A549 (cell line): ENCODE measurements around the gene SLCO4A1. TPM values are rescaled to one million over a fixed set of nuclear protein-coding genes. Genes with fewer than 3 reads are reported as not detected.

ENCODE experiments used
- ATAC-seq, 2 experiments: fragments of 200-7000 bp in 1 of 2; fragments of >200 bp in 1 of 2; cut with Nextera tagmentation in 1 of 2; cut with Tn5 transposase in 1 of 2; 3 replicates each; pipeline versions ENCODE4 v1.8.0 to v1.9.1; 2018 to 2020; ENCODE audit warnings: mild to moderate bottlenecking in 1 of 2, moderate library complexity in 1 of 2
- CTCF ChIA-PET: fragments of 300-600 bp; sonication (Branson Sonifier 250); formaldehyde crosslinking; extraction: SDS; loops from one replicate; lab custom pipeline; 2021; ENCODE audit warnings: antibody characterized with exemption, inconsistent platforms; lab: Yijun Ruan, JAX
- POLR2A ChIA-PET: fragments of 350-600 bp; formaldehyde crosslinking; extraction: SDS; loops from one replicate; lab custom pipeline; 2021; ENCODE audit warnings: antibody characterized with exemption, inconsistent platforms; lab: Yijun Ruan, JAX
- DNase-seq, 2 experiments: peaks; one replicate each; pipeline versions ENCODE4 v3.0.0 to v3.0.0-alpha.2; 2011 to 2016; ENCODE audit warnings: low read depth in 1 of 2, low spot score in 1 of 2
- FAIRE-seq: peaks from 2 replicates; lab custom pipeline; 2011; peaks lifted over from hg19 to GRCh38; lab: Jason Lieb, UNC
- H3K27ac ChIP-seq, 2 experiments: fragments of >200 bp; sonication (Bioruptor Twin); formaldehyde crosslinking; 3 replicates each; pipeline ENCODE4 v1.5.1; 2016 to 2017
- H3K4me1 ChIP-seq: fragments of >200 bp; sonication (Bioruptor Twin); formaldehyde crosslinking; 3 replicates; pipeline ENCODE4 v1.6.1; 2016
- H3K4me2 ChIP-seq: fragments of >200 bp; sonication (Bioruptor Twin); formaldehyde crosslinking; 3 replicates; pipeline ENCODE4 v1.6.1; 2016
- H3K4me3 ChIP-seq: fragments of >200 bp; sonication (Bioruptor Twin); formaldehyde crosslinking; 3 replicates; pipeline ENCODE4 v1.5.1; 2016
- H3K9me3 ChIP-seq: fragments of >200 bp; sonication (Bioruptor Twin); formaldehyde crosslinking; 3 replicates; pipeline ENCODE4 v1.6.1; 2016
- BHLHE40 ChIP-seq: IDR thresholded peaks from 2 replicates; pipeline ENCODE4 v1.6.1; 2012; ENCODE audit warnings: low read depth, low read length, inconsistent platforms
- CBX8 ChIP-seq: fragments of 200-600 bp; sonication (generic); IDR thresholded peaks from 2 replicates; pipeline ENCODE4 v1.6.1; 2016
- CEBPB ChIP-seq, 2 experiments: fragments of >200 bp in 1 of 2; sonication (Bioruptor Twin) in 1 of 2; formaldehyde crosslinking in 1 of 2; IDR thresholded peaks; 2 replicates each; pipeline ENCODE4 v1.6.1; 2012 to 2016
- CHD2 ChIP-seq: fragments of 150-350 bp; IDR thresholded peaks from 2 replicates; pipeline ENCODE4 v1.6.1; 2014; ENCODE audit warnings: low read length; ENCODE audit not compliant: partially characterized antibody
- CHD4 ChIP-seq: fragments of 200-600 bp; sonication (generic); IDR thresholded peaks from 2 replicates; pipeline ENCODE4 v1.6.1; 2016; ENCODE audit warnings: antibody characterized with exemption, mild to moderate bottlenecking, borderline replicate concordance
- EHF ChIP-seq: fragments of 250-450 bp; sonication (Bioruptor Pico); IDR thresholded peaks from 2 replicates; pipeline ENCODE4 v1.5.0; 2020; ENCODE audit warnings: mild to moderate bottlenecking
- EHMT2 ChIP-seq: fragments of 200-600 bp; sonication (generic); IDR thresholded peaks from 2 replicates; pipeline ENCODE4 v1.6.1; 2016; ENCODE audit warnings: antibody characterized with exemption, low read depth, mild to moderate bottlenecking, moderate library complexity
- EP300 ChIP-seq, 2 experiments: fragments of >200 bp; sonication (Bioruptor Twin); formaldehyde crosslinking; IDR thresholded peaks; 2 replicates in 1 of 2; 3 replicates in 1 of 2; pipeline ENCODE4 v1.6.1; 2016 to 2017
- GATA3 ChIP-seq: IDR thresholded peaks from 2 replicates; pipeline ENCODE4 v1.6.1; 2012; ENCODE audit warnings: borderline replicate concordance
- HOXB5 ChIP-seq: fragments of 250-450 bp; sonication (Bioruptor Pico); IDR thresholded peaks from 2 replicates; pipeline ENCODE4 v1.5.0; 2020; ENCODE audit warnings: mild to moderate bottlenecking, moderate library complexity
- JUN ChIP-seq, 2 experiments: fragments of >200 bp; sonication (Bioruptor Twin); formaldehyde crosslinking; IDR thresholded peaks; 2 replicates in 1 of 2; 3 replicates in 1 of 2; pipeline ENCODE4 v1.6.1; 2016 to 2017
- MAFK ChIP-seq: fragments of 450-650 bp; IDR thresholded peaks from 2 replicates; pipeline ENCODE4 v1.6.1; 2014; ENCODE audit not compliant: partially characterized antibody
- SMC3 ChIP-seq: fragments of >200 bp; sonication (Bioruptor Twin); formaldehyde crosslinking; IDR thresholded peaks from 3 replicates; pipeline ENCODE4 v1.6.1; 2018; ENCODE audit warnings: inconsistent platforms
- TP53 ChIP-seq: fragments of 250-450 bp; sonication (Bioruptor Pico); IDR thresholded peaks from 2 replicates; pipeline ENCODE4 v1.5.0; 2021; ENCODE audit warnings: mild to moderate bottlenecking, moderate library complexity
- ZC3H11A ChIP-seq: fragments of 450-650 bp; IDR thresholded peaks from 2 replicates; pipeline ENCODE4 v1.6.1; 2014; ENCODE audit warnings: antibody characterized with exemption, mild to moderate bottlenecking
- ZFP36 ChIP-seq: fragments of 450-650 bp; IDR thresholded peaks from 2 replicates; pipeline ENCODE4 v1.6.1; 2014; ENCODE audit warnings: borderline replicate concordance; ENCODE audit not compliant: partially characterized antibody
- ZSCAN20 ChIP-seq: fragments of 250-450 bp; sonication (Bioruptor Pico); IDR thresholded peaks from 2 replicates; pipeline ENCODE4 v1.8.0; 2022; ENCODE audit warnings: mild to moderate bottlenecking, moderate library complexity
- WGBS: methylation state at CpG from one replicate; pipeline ENCODE4 v1.1.6; 2017; ENCODE audit errors: missing lambda C conversion rate; 5-methylcytosine and 5-hydroxymethylcytosine counted together
- polyA plus RNA-seq, 4 experiments: library from polyadenylated mRNA; depleted of rRNA in 3 of 4; stranded (reverse); fragments of >200 nt; fragmentation: RNase III in 1 of 4; extraction: RNeasy Plus Mini Kit Qiagen cat#74134 plus additional on column Dnase treatment in 1 of 4; gene quantifications; 2 replicates in 3 of 4; 3 replicates in 1 of 4; pipeline ENCODE4 v1.2.3, GENCODE V29; 2011 to 2017
- TF ChIP-seq, protein P1 (sequence below): fragments of 200-600 bp; sonication (generic); IDR thresholded peaks from 2 replicates; pipeline ENCODE4 v1.6.1; 2016; ENCODE audit warnings: antibody characterized with exemption, mild to moderate bottlenecking, moderate library complexity
- TF ChIP-seq, protein P2 (sequence below): fragments of >200 bp; sonication (Bioruptor Twin); formaldehyde crosslinking; IDR thresholded peaks from 2 replicates; pipeline ENCODE4 v1.6.1; 2016
- TF ChIP-seq, protein P3 (sequence below): fragments of 250-450 bp; sonication (Bioruptor Pico); IDR thresholded peaks from 2 replicates; pipeline ENCODE4 v1.5.0; 2020; ENCODE audit warnings: low read depth, mild to moderate bottlenecking, moderate library complexity

The SLCO4A1 gene
- polyA plus RNA-seq, 2 of the 4 experiments (the other 2 are of a cell fraction) = 1.3 to 11.2 TPM

DNA sequence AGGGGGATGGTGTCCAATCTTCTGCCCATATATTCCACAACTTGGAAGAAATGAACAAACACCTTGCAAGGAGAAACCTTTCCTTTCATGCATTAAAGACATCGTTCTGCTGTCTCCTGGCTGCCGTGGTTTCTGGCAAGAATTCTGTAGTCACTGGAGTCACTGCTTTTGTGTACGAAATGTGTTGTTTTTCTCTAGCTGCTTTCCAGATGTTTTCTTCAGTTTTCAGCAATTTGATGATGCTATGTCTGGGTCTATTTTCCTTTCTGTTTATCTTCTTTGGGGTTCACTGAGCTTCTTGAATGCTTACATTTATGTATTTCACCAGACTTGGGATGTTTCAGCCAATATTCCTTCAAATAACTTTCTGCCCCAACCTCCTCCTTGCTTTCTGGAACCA, 40.6 kb upstream of the SLCO4A1 start:
- H3K9me3 ChIP-seq = no peaks in the 10 kb centered on the region
- peaks cover 10% of the 10 kb centered on the region; the same call in 2 of the 3 replicates for H3K4me1 ChIP-seq
- no peak for FAIRE-seq
- no peak for TF ChIP-seq JUN (IDR thresholded peaks at IDR 0.05)
- TF ChIP-seq HOXB5 (CRISPR knock-in tag) = no peak
- no peak for TF ChIP-seq SMC3
- TF ChIP-seq CHD2 = no peak
- TF ChIP-seq BHLHE40 = no peak
- no peak for TF ChIP-seq CBX8
- TF ChIP-seq, protein P1, sequence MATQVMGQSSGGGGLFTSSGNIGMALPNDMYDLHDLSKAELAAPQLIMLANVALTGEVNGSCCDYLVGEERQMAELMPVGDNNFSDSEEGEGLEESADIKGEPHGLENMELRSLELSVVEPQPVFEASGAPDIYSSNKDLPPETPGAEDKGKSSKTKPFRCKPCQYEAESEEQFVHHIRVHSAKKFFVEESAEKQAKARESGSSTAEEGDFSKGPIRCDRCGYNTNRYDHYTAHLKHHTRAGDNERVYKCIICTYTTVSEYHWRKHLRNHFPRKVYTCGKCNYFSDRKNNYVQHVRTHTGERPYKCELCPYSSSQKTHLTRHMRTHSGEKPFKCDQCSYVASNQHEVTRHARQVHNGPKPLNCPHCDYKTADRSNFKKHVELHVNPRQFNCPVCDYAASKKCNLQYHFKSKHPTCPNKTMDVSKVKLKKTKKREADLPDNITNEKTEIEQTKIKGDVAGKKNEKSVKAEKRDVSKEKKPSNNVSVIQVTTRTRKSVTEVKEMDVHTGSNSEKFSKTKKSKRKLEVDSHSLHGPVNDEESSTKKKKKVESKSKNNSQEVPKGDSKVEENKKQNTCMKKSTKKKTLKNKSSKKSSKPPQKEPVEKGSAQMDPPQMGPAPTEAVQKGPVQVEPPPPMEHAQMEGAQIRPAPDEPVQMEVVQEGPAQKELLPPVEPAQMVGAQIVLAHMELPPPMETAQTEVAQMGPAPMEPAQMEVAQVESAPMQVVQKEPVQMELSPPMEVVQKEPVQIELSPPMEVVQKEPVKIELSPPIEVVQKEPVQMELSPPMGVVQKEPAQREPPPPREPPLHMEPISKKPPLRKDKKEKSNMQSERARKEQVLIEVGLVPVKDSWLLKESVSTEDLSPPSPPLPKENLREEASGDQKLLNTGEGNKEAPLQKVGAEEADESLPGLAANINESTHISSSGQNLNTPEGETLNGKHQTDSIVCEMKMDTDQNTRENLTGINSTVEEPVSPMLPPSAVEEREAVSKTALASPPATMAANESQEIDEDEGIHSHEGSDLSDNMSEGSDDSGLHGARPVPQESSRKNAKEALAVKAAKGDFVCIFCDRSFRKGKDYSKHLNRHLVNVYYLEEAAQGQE = no peak
- TF ChIP-seq, all 56 proteins: peak for 0
- WGBS = 36% methylated on average over 3 of the region's 3 CpGs
- H3K27ac ChIP-seq = no peak overlapping the region
- ChIA-PET CTCF (interaction anchor here (1.0 to 2.1 kb wide), 4 partner anchors 8 to 191 kb away, joined by 3 to 8 read pairs (median 4); no protein-coding TSS in a partner anchor), POLR2A (no interaction called here)
- ATAC-seq = no peak
- H3K4me2 ChIP-seq = no peak overlapping the region
- H3K4me3 ChIP-seq = no peak overlapping the region
- DNase-seq = no peak

DNA sequence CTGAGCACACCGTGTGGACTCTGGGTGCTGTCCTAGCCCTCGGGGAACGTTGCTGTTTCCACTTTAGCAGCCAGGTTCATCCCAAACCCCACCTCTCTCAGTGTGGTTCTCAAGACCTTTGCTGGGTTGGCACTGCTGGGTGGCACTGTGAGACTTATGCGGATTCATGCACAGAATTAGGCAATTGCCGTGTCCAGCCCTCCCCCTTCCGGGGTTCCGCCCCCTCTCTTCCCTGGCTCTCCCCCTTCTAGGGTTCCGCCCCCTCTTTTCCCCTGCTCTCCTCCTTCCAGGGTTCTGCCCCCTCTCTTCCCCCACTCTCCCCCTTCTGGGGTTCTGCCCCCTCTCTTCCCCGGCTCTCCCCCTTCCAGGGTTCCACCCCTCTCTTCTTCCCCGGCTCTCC, 39.8 kb upstream of the SLCO4A1 start:
- DNase-seq = no peak
- ChIA-PET POLR2A (no interaction called here), CTCF (interaction anchor here (0.7 to 6.1 kb wide), 5 partner anchors 8 to 40 kb away, joined by 4 to 37 read pairs (median 5); partner anchors contain the start of gene SLCO4A1)
- peaks cover 10% of the 10 kb centered on the region; the same call in 2 of the 3 replicates for H3K4me1 ChIP-seq
- H3K9me3 ChIP-seq = no peaks in the 10 kb centered on the region
- no peak overlapping the region for H3K27ac ChIP-seq
- H3K4me2 ChIP-seq = no peak overlapping the region
- 38% methylated on average over 9 of the region's 10 CpGs for WGBS
- FAIRE-seq = no peak
- no peak for TF ChIP-seq CEBPB (IDR thresholded peaks at IDR 0.05)
- TF ChIP-seq CHD4 = no peak
- TF ChIP-seq EHMT2 = no peak
- no peak for TF ChIP-seq ZSCAN20 (CRISPR knock-in tag)
- TF ChIP-seq EHF = no peak
- TF ChIP-seq EP300 (IDR thresholded peaks at IDR 0.05) = no peak
- TF ChIP-seq, protein P2, sequence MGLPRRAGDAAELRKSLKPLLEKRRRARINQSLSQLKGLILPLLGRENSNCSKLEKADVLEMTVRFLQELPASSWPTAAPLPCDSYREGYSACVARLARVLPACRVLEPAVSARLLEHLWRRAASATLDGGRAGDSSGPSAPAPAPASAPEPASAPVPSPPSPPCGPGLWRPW = no peak
- no peak for TF ChIP-seq ZFP36
- no peak for TF ChIP-seq ZC3H11A
- no peak for TF ChIP-seq HOXB5 (CRISPR knock-in tag)
- TF ChIP-seq GATA3 = no peak
- no peak for TF ChIP-seq MAFK
- no peak for TF ChIP-seq TP53 (CRISPR knock-in tag)
- TF ChIP-seq, protein P3, sequence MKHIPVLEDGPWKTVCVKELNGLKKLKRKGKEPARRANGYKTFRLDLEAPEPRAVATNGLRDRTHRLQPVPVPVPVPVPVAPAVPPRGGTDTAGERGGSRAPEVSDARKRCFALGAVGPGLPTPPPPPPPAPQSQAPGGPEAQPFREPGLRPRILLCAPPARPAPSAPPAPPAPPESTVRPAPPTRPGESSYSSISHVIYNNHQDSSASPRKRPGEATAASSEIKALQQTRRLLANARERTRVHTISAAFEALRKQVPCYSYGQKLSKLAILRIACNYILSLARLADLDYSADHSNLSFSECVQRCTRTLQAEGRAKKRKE (CRISPR knock-in tag) = no peak
- no peak for ATAC-seq
- H3K4me3 ChIP-seq = no peak overlapping the region
